Omental fat pad (tissue), 4 donors: ENCODE data around the gene PRDX6. TPM values are rescaled to one million over a fixed set of nuclear protein-coding genes. Genes with fewer than 3 reads are reported as not detected.
"Not testable (repeated sequence)": the region's sequence is repeated elsewhere in the genome, so short reads cannot be mapped to it uniquely, and the experiment has no call there.

Experiments used
- ATAC-seq: fragments of 150-250 bp; one replicate; pipeline ENCODE4 v1.9.1; 2016; ENCODE audit warnings: mild to moderate bottlenecking, moderate library complexity; ENCODE audit not compliant: low FRiP score
- DNase-seq: peaks from one replicate; pipeline ENCODE4 v3.0.0-alpha.2; 2019; ENCODE audit warnings: low spot score
- CTCF ChIP-seq, 3 donors: fragments of 450-650 bp; IDR thresholded peaks; one replicate each; pipeline ENCODE4 v1.5.1; 2016 to 2017; ENCODE audit warnings: antibody characterized with exemption in 3 of 3, mild to moderate bottlenecking in 3 of 3, moderate library complexity in 2 of 3
- total RNA-seq, 4 donors: library from RNA; depleted of rRNA; stranded (reverse); fragments of >200 nt; gene quantifications; one replicate each; pipeline ENCODE4 v1.1.0, GENCODE V29; 2016

Gene PRDX6
- total RNA-seq, 4 donors from 2014 or later: 455 to 981 (median 633) TPM

- ATAC-seq (no peak), DNase-seq (no peak)
- TF ChIP-seq CTCF (IDR thresholded peaks at IDR 0.05): no peak
These were observed 29.9 kb upstream of the PRDX6 start for GRCh38 chr1:173447224-173447623.

GRCh38 chr1:173448945-173449344 is 28.2 kb upstream of the PRDX6 start:
- DNase-seq (no peak), ATAC-seq (no peak)
- TF ChIP-seq CTCF (IDR thresholded peaks at IDR 0.05): no peak

- ATAC-seq (no peak), DNase-seq (no peak)
These were observed 25.2 kb upstream of the PRDX6 start for GRCh38 chr1:173451981-173452380.

GRCh38 chr1:173453982-173454381 is 23.2 kb upstream of the PRDX6 start:
- DNase-seq: no peak
- TF ChIP-seq CTCF (IDR thresholded peaks at IDR 0.05): no peak
- ATAC-seq: no peak

More at GRCh38 chr1:173451981-173452380, 25.2 kb upstream of the PRDX6 start:
- no peak for TF ChIP-seq CTCF (IDR thresholded peaks at IDR 0.05)

- TF ChIP-seq CTCF (IDR thresholded peaks at IDR 0.05): no peak
- ATAC-seq: no peak
- no peak for DNase-seq
These were observed 22.1 kb upstream of the PRDX6 start for GRCh38 chr1:173454966-173455524.

GRCh38 chr1:173459885-173460284 is 17.2 kb upstream of the PRDX6 start:
- DNase-seq: no peak
- no peak for ATAC-seq
- no peak for TF ChIP-seq CTCF (IDR thresholded peaks at IDR 0.05)

- DNase-seq, ATAC-seq: not testable (repeated sequence)
These were observed 14.5 kb upstream of the PRDX6 start for GRCh38 chr1:173462666-173463065.

- not testable (repeated sequence) for DNase-seq, ATAC-seq
These were observed 12.9 kb upstream of the PRDX6 start for GRCh38 chr1:173464185-173464584.
